Neuron (in vitro differentiated cells): ENCODE results near the gene SPATA6.
"Not testable (repeated sequence)": the region's sequence is repeated elsewhere in the genome, so short reads cannot be mapped to it uniquely, and the experiment has no call there.

Source experiments
- H2AFZ ChIP-seq: one replicate; pipeline ENCODE4 v1.6.1; 2013; ENCODE audit warnings: low read depth, mild to moderate bottlenecking, inconsistent platforms, low read length, moderate library complexity
- H3K27me3 ChIP-seq: one replicate; pipeline ENCODE4 v1.6.1; 2013; ENCODE audit warnings: low read length; ENCODE audit not compliant: insufficient read depth
- H3K36me3 ChIP-seq: one replicate; pipeline ENCODE4 v1.6.1; 2013; ENCODE audit warnings: low read length; ENCODE audit not compliant: insufficient read depth
- H3K4me1 ChIP-seq: one replicate; pipeline ENCODE4 v1.6.1; 2013; ENCODE audit warnings: low read length; ENCODE audit not compliant: insufficient read depth
- H3K4me3 ChIP-seq: 2 replicates; pipeline ENCODE4 v1.5.1; 2013; ENCODE audit warnings: mild to moderate bottlenecking, low read length, moderate library complexity
- H3K9me3 ChIP-seq: one replicate; pipeline ENCODE4 v1.6.1; 2013; ENCODE audit warnings: low read length

Gene SPATA6

GRCh38 chr1:48294656-48295055 lies 177.3 kb downstream of the SPATA6 start:
- Histone ChIP-seq H3K36me3 (no peaks in the 10 kb centered on the region), H2AFZ (no peak overlapping the region), H3K4me3 (no peak overlapping the region), H3K9me3 (no peaks in the 10 kb centered on the region), H3K27me3 (no peaks in the 10 kb centered on the region), H3K4me1 (no peaks in the 10 kb centered on the region)

- H3K36me3 ChIP-seq, H3K27me3 ChIP-seq, H3K4me3 ChIP-seq, H3K9me3 ChIP-seq, H2AFZ ChIP-seq, H3K4me1 ChIP-seq: not testable (repeated sequence)
These were observed 177.9 kb downstream of the SPATA6 start for GRCh38 chr1:48294094-48294493.

GRCh38 chr1:48292706-48293105 lies 179.3 kb downstream of the SPATA6 start:
- Histone ChIP-seq H3K9me3 (no peaks in the 10 kb centered on the region), H3K27me3 (no peaks in the 10 kb centered on the region), H2AFZ (no peak overlapping the region), H3K4me3 (no peak overlapping the region), H3K36me3 (no peaks in the 10 kb centered on the region), H3K4me1 (no peaks in the 10 kb centered on the region)

- Histone ChIP-seq H3K27me3 (no peaks in the 10 kb centered on the region), H2AFZ (no peak overlapping the region)
These were observed 180.6 kb downstream of the SPATA6 start for GRCh38 chr1:48291421-48291820.

GRCh38 chr1:48285525-48285924 lies 186.5 kb downstream of the SPATA6 start:
- no peaks in the 10 kb centered on the region for H3K9me3 ChIP-seq

More at GRCh38 chr1:48291421-48291820, 180.6 kb downstream of the SPATA6 start:
- Histone ChIP-seq H3K4me3 (no peak overlapping the region), H3K36me3 (no peaks in the 10 kb centered on the region), H3K4me1 (no peaks in the 10 kb centered on the region), H3K9me3 (no peaks in the 10 kb centered on the region)

DNA sequence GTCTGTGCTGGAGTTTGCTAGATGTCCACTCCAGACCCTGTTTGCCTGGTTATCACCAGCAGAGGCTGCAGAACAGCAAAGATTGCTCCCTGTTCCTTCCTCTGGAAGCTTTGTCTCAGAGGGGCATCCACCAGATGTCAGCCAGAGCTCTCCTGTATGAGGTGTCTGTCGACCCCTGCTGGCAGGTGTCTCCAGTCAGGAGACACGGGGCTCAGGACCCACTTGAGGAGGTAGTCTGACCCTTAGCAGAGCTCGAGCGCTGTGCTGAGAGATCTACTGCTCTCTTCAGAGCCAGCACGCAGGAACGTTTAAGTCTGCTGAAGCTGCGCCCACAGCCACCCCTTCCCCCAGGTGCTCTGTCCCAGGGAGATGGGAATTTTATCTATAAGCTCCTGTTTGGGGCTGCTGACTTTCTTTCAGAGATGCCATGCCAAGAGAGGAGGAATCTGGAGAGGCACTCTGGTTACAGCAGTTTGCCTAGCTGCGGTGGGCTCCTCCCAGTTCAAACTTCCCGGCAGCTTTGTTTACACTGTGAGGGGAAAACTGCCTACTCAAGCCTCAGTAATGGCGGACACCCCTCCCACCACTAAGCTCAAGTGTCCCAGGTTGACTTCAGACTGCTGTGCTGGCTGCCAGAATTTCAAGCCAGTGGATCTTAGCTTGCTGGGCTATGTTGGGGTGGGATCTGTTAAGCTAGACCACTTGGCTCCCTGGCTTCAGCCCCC lies 187.1 kb downstream of the SPATA6 start:
- H2AFZ ChIP-seq, H3K4me3 ChIP-seq, H3K36me3 ChIP-seq, H3K4me1 ChIP-seq, H3K27me3 ChIP-seq, H3K9me3 ChIP-seq: not testable (repeated sequence)

More at GRCh38 chr1:48285525-48285924, 186.5 kb downstream of the SPATA6 start:
- Histone ChIP-seq H2AFZ (no peak overlapping the region), H3K36me3 (no peaks in the 10 kb centered on the region), H3K4me3 (no peak overlapping the region), H3K4me1 (no peaks in the 10 kb centered on the region), H3K27me3 (no peaks in the 10 kb centered on the region)

- H3K9me3 ChIP-seq, H3K4me1 ChIP-seq, H3K4me3 ChIP-seq, H3K27me3 ChIP-seq, H3K36me3 ChIP-seq, H2AFZ ChIP-seq: not testable (repeated sequence)
These were observed 189.7 kb downstream of the SPATA6 start for GRCh38 chr1:48282329-48282728.

GRCh38 chr1:48277437-48277836 lies 194.6 kb downstream of the SPATA6 start:
- not testable (repeated sequence) for H2AFZ ChIP-seq, H3K36me3 ChIP-seq, H3K9me3 ChIP-seq, H3K4me3 ChIP-seq, H3K4me1 ChIP-seq, H3K27me3 ChIP-seq

DNA sequence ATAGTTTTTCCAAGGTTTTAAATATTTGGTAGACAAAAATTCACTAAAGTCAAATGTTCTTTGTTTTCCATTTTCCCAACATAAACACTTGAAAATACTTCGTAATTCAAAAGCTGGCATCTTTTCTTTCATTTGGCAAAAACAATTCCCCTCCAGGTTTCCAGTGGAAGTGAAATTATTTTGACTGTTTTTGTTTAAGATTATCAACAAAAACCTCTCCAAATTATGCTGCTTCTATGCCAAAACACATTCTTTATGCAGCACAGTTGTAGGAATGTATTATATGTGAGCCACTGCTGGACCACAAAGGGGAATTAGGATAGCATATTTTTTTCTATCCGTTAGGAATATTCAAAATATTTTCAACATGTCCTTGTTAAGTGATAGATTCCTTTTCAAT lies 205.4 kb downstream of the SPATA6 start:
- Histone ChIP-seq H3K4me3 (no peak overlapping the region), H3K4me1 (no peaks in the 10 kb centered on the region), H2AFZ (no peak overlapping the region), H3K9me3 (peaks cover 3% of the 10 kb centered on the region), H3K27me3 (no peaks in the 10 kb centered on the region), H3K36me3 (no peaks in the 10 kb centered on the region)

DNA sequence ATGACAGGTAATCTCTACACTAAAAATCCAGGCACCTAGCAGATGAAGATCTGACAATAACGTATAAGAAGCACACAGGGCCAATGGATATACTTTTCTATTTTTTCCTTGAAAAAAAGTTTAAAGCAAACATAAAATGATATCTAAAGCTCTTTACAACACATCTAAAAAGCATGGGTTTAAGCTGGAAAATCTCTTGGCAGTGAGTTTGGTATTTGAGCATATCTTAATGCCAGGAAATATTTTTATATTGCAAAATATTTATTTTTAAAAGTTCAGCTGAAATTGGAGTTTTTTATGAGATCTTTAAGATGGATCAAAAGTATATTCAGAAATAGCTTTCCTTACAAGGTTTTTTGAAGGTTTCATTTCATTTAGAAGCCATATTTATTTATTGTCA lies 209.0 kb downstream of the SPATA6 start:
- Histone ChIP-seq H3K27me3 (no peaks in the 10 kb centered on the region), H3K9me3 (peaks cover 3% of the 10 kb centered on the region), H3K4me1 (no peaks in the 10 kb centered on the region), H3K4me3 (no peak overlapping the region), H3K36me3 (no peaks in the 10 kb centered on the region), H2AFZ (no peak overlapping the region)

GRCh38 chr1:48261881-48262400 lies 210.1 kb downstream of the SPATA6 start:
- Histone ChIP-seq H3K9me3 (no peaks in the 10 kb centered on the region), H3K4me3 (no peak overlapping the region), H2AFZ (no peak overlapping the region), H3K36me3 (no peaks in the 10 kb centered on the region), H3K27me3 (no peaks in the 10 kb centered on the region), H3K4me1 (no peaks in the 10 kb centered on the region)

DNA sequence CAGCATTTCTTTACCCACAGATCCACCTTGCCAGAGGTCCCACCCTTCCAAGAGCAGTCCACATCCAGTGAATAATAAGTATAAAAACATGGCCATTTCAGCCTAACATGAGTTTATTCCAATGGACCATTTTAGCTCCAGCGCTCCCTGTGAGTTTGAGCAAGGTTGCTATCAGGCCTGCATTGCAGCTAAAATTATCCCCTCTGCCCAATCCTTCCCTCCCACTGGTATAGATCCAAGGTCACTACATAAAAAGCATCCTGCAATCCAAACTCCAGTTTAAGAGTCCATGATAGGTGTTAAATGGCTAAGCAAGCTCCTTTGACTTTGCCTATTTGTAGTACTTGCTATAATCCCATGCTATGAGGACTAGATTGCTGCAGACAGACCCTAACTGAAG lies 213.9 kb downstream of the SPATA6 start:
- H3K4me3 ChIP-seq = no peak overlapping the region
- no peaks in the 10 kb centered on the region for H3K4me1 ChIP-seq
- H3K9me3 ChIP-seq = no peaks in the 10 kb centered on the region
- no peaks in the 10 kb centered on the region for H3K36me3 ChIP-seq
- no peaks in the 10 kb centered on the region for H3K27me3 ChIP-seq
- H2AFZ ChIP-seq = no peak overlapping the region

- no peak overlapping the region for H2AFZ ChIP-seq
These were observed 217.8 kb downstream of the SPATA6 start for GRCh38 chr1:48254254-48254653.

GRCh38 chr1:48251821-48252220 lies 220.2 kb downstream of the SPATA6 start:
- H3K4me1 ChIP-seq = no peaks in the 10 kb centered on the region
- H3K4me3 ChIP-seq = no peak overlapping the region
- H3K9me3 ChIP-seq = no peaks in the 10 kb centered on the region
- no peak overlapping the region for H2AFZ ChIP-seq
- H3K36me3 ChIP-seq = no peaks in the 10 kb centered on the region
- no peaks in the 10 kb centered on the region for H3K27me3 ChIP-seq

More at GRCh38 chr1:48254254-48254653, 217.8 kb downstream of the SPATA6 start:
- no peak overlapping the region for H3K4me3 ChIP-seq
- H3K4me1 ChIP-seq = no peaks in the 10 kb centered on the region
- no peaks in the 10 kb centered on the region for H3K36me3 ChIP-seq
- no peaks in the 10 kb centered on the region for H3K27me3 ChIP-seq
- H3K9me3 ChIP-seq = no peaks in the 10 kb centered on the region
